GM18873 (cell line): ENCODE results near the gene MTURN.

ENCODE experiments used
- ATAC-seq: cut with Tn5 transposase; IDR thresholded peaks from one replicate; pipeline ENCODE4 v1.9.1; 2021; ENCODE audit warnings: mild to moderate bottlenecking, moderate library complexity, moderate number of reproducible peaks; ENCODE audit not compliant: unreplicated experiment, low FRiP score

Gene MTURN

GRCh38 chr7:30135301-30136116 lies 723 bp downstream of the MTURN start:
- ATAC-seq: peak; percentile 15

- no peak for ATAC-seq
These were observed 1.4 kb downstream of the MTURN start for GRCh38 chr7:30136117-30136731.

GRCh38 chr7:30136743-30137485 lies 2.1 kb downstream of the MTURN start:
- no peak for ATAC-seq

GRCh38 chr7:30139836-30140384 lies 5.1 kb downstream of the MTURN start:
- no peak for ATAC-seq

DNA sequence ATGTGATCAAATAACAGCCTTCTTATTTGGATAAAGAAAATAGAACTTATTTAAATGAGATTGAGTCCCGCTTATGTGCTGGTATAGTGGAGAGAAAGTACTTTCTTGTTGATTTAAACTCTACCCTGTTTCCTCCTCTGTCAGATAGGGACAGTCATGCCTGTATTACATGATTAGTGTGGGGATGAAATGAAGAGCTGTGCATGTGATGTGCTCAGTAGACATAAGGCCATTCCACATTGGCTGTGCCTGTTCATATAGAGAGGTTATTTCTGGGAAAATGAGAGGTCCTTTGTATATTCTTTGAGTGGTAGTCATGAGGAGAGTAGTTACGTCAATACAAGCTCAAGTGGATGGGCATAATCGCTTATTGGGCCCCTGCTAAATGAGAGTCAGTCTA lies 5.7 kb downstream of the MTURN start:
- ATAC-seq: no peak

- no peak for ATAC-seq
These were observed 7.9 kb downstream of the MTURN start for GRCh38 chr7:30142710-30143109.

DNA sequence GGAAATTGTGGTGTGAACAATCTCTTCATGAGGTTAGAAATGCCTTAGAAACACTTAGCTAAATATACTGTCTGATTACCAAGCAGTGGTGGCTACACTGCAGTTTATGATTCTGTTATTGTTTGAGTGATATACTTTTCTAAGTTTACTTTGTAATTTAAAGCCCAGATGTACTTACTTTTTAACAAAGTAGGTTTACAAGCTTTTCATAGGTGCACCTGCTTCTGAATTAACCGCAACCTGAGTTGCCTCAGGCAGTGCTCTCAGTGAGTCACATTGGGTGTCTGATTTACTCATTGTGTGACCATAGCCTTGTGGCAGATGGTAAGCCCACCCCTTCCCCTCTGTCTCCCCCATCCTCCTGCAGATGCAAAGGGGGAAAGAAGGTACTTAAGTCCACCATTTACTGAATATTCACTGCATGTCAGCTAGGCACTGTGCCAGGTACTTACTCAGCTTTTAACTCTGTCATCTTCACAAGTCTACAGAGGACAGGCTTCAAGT lies 9.0 kb downstream of the MTURN start:
- no peak for ATAC-seq

DNA sequence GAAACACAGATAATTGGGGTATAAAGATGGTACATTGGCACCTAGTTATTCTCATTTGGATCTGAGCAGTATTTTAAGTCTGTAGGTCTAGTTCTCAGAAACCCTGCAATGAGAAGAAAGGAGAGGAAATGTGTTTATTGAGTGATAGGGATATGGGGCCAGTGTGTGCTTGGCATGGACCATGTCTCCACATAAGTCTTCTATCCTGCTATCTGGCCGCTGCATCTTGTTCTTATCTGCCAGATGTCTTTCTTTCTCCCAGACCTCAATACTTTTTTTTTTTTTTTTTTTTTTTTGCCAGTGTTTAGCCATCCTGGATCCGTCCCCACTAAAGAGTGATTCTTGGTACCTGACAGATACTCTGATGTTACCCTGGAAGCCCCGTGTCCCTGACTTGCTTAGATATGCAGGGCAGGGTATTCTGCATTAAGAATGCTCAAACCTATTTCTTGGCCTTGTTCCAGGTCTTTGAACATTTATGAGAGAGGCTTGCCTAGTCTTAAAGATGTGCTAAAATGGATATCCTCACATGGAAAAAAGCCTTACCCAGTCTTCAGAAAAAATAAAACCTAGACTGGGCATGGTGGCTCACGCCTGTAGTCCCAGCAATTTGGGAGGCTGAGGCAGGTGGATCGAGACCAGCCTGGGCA lies 10.0 kb downstream of the MTURN start:
- ATAC-seq: no peak

- ATAC-seq: no peak
These were observed 10.7 kb downstream of the MTURN start for GRCh38 chr7:30145426-30145970.

DNA sequence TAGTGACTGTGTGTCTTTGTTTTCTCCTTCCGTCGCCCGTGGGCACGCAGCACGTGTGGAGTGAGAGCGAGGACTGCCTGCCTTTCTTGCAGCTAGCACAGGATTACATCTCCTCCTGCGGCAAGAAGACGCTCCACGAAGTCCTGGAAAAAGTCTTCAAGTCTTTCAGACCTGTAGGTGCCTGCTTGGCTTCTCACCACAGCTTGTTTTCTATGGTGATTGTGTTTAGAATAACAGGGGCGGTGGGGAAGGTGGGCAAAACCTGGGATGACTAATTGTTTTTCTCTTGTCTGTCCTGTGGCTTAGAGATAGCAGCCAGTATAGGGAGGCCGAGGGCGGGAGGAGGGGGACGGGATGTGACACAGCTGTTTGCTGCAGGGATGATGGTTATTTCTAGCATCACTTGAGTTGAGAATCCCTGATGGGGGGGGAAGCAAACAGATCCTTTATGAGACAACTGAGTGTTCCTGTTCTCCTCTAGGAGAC lies 11.4 kb downstream of the MTURN start:
- no peak for ATAC-seq

DNA sequence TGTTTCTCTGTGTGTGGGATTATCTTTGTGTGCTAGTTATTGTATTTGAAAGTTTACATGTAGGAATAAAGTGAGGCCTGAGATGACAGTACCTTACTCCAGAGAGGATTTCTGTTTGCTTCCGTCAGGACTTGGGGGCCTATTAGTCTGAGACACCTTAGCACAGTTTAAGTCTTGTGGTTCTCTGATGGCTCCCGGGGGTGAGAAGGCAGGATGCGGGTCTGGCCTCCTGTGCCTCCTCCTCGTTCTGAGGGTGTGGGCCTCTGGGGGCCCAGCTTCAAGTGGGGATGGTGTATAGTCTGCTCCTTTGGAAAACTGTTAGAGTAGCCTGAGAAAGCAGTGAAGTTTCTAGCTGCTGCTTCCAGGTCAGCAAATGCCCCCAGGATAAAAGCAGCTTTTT lies 12.4 kb downstream of the MTURN start:
- ATAC-seq: no peak

DNA sequence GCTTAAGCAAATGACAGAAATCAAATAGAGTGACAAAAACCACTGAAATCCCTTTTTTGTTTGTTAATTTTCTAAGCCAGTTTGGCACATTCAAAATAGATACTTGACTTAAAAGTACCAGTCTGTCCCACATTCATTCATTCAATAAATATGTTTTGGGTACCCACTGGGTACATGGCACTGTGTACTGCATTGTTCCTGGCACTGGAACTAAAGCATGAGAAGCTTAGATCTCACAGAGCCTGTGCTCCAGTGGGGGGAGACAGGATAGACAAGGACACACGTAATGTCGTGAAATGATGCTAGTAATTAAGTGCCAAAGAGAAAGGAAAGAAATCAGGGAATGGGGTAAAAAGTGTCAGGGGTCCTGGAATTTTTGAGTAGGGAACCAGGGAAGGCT lies 13.0 kb downstream of the MTURN start:
- ATAC-seq: no peak

DNA sequence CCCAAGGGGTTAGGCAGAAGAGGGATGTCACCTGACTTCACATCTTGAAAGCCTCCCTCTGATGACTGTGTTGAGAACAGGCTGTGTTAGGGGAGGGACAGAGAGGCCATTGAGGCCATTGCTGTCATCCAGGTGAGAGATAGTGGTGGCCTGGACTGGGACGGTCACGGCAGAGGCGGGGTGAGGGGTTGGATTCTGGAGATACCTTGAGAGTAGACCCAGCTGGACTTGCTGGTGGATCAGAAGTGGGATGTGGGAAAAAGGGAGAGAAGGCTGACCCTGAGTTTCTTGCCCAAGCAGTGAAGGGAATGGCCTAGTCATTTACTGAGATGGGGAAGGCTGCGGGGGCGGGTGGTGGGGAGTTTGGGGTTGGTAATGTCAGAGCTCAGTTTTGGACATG lies 13.6 kb downstream of the MTURN start:
- no peak for ATAC-seq

- ATAC-seq: no peak
These were observed 14.2 kb downstream of the MTURN start for GRCh38 chr7:30148951-30149459.

- no peak for ATAC-seq
These were observed 15.0 kb downstream of the MTURN start for GRCh38 chr7:30149640-30150272.

DNA sequence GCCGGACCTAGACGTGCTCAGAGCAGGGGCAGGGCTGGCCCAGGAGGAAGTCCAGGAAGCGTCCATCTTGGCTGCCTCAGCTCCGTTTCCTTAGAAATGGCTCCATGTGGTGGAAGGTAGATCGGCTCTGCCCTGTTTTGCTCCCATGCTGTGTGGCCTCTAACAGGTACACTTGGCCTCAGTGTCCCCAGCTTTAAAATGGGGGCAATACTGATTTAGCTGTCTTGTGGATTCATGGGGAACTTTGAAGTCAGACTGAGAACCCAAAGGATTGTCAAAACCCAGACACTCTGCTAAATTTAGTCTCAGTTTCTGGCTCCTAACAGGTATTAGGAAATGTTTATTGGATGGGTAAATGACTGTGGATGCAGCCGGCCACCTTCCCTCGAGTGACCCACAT lies 15.9 kb downstream of the MTURN start:
- ATAC-seq: no peak

- ATAC-seq: no peak
These were observed 19.4 kb downstream of the MTURN start for GRCh38 chr7:30154111-30154587.

GRCh38 chr7:30155481-30155880 lies 20.7 kb downstream of the MTURN start:
- ATAC-seq: no peak

- ATAC-seq: no peak
These were observed 22.4 kb downstream of the MTURN start for GRCh38 chr7:30157204-30157603.
